Right lobe of liver (tissue), 4 donors: Measurements from ENCODE around the gene C16orf92.

Source experiments
- POLR2A ChIP-seq: fragments of 450-650 bp; IDR thresholded peaks from one replicate; pipeline ENCODE4 v1.6.1; 2017; ENCODE audit warnings: antibody characterized with exemption, mild to moderate bottlenecking
- TF ChIP-seq, protein P1 (sequence below), 4 donors: fragments of 200-600 bp in 3 of 4; fragments of 450-650 bp in 1 of 4; IDR thresholded peaks; one replicate each; pipeline versions ENCODE4 v1.5.1 to v1.8.0; 2016 to 2022; ENCODE audit warnings: antibody characterized with exemption in 4 of 4, mild to moderate bottlenecking in 2 of 4
- donor health status: DM: no; HTN: no; CAD: no.
- donor health status: DM: no; HTN: no; CAD: no.
- donor health status: DM: no; HTN: yes; CAD: no.

DNA sequence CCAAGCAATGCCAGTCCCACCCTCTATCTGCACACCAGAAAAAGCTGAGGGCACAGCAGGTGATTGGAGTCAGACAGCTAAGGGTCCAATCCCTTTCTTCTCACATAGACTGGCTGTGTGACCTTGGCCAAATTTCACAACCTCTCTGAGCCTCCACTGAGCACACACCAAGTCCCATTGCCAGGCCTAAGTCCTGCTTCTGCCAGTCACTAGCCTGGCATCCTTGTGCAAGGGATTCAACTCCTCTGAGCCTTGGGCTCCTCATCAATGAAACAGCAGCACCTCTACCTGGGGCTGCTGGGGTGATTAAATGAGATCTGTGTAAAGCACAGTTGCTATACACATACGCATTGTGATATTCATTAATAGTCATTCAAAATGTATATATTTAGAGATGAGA is 23.6 kb downstream of the C16orf92 start:
- no peak for TF ChIP-seq POLR2A
- TF ChIP-seq, protein P1, sequence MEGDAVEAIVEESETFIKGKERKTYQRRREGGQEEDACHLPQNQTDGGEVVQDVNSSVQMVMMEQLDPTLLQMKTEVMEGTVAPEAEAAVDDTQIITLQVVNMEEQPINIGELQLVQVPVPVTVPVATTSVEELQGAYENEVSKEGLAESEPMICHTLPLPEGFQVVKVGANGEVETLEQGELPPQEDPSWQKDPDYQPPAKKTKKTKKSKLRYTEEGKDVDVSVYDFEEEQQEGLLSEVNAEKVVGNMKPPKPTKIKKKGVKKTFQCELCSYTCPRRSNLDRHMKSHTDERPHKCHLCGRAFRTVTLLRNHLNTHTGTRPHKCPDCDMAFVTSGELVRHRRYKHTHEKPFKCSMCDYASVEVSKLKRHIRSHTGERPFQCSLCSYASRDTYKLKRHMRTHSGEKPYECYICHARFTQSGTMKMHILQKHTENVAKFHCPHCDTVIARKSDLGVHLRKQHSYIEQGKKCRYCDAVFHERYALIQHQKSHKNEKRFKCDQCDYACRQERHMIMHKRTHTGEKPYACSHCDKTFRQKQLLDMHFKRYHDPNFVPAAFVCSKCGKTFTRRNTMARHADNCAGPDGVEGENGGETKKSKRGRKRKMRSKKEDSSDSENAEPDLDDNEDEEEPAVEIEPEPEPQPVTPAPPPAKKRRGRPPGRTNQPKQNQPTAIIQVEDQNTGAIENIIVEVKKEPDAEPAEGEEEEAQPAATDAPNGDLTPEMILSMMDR (IDR thresholded peaks at IDR 0.05), result no peak
